GM15510 (cell line): ENCODE data around the gene EFNA5.

Source experiments
- POLR2A ChIP-seq: IDR thresholded peaks from 3 replicates; pipeline ENCODE4 v1.6.1; 2011; ENCODE audit warnings: borderline replicate concordance; ENCODE audit not compliant: insufficient read length; ENCODE audit errors: extremely low read depth

Gene EFNA5

GRCh38 chr5:107580889-107581820 lies 89.6 kb downstream of the EFNA5 start:
- no peak for TF ChIP-seq POLR2A

- TF ChIP-seq POLR2A = no peak
These were observed 92.6 kb downstream of the EFNA5 start for GRCh38 chr5:107578051-107578635.

GRCh38 chr5:107577394-107577950 lies 93.3 kb downstream of the EFNA5 start:
- TF ChIP-seq POLR2A = no peak

DNA sequence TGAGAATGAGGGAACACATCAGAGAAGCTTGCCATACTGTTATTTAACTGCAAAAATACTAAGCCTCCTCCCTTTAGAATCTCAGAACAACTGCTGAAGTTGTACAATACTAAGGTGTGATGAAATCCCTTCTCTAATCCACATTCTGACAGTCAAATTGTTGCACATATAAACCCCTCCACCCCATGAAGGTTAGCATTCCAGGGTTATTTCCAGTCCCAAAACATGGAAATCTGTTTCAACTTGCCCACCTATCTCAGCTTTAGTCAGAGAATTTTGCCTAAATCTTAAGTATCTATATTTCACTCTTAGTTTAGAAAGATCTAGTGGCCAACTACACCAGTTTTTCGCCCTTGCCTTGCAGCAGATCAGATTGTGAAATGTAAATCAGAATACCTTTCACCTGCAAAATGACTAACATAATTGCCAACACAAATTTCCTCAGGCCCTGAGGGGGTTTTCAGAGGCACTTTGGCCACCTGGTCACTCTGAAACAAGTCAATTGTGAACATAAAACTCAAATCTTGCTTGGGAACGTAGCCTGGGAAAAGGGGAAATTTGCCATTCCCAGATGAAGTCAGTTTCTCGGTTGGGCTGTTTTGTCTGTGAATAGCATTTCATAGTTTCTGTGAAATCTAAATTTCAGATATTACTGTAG lies 93.9 kb downstream of the EFNA5 start:
- TF ChIP-seq POLR2A = no peak

DNA sequence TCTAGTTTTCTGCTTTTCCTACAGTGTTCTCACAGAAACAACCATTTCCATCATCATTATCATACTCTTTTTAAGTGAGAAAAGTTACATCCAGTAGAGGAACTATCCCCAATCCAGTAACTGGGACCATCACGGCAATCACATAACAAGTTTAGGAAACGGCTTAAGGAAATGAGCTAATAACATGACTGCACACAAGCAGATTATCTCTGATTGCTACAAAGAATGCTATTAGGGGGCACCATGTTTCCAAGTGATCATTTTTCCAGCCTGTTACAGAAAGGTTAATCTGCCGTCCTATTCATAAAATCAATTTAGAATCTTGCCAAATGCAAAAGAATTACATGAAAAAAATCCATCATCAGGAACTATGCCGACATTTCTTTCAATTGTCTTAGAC lies 94.6 kb downstream of the EFNA5 start:
- TF ChIP-seq POLR2A = no peak

DNA sequence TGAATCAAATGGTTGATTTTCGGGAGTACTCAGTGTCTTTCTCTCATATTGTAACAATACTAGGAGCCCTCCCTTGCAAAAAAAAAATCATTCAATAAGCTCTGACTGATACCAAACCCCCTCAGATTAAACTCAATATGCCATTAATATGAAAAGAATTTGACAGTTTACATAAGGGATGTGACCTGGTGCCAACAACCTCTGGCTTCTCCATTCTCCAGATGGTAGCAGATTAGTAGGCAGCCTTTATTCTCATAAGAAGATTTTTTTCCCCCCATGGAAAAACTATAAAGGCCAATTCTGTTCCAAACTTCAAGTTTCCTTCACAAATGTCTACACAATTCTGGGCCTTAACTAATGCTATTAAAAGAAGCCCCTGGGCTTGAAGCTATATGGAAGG lies 96.5 kb downstream of the EFNA5 start:
- TF ChIP-seq POLR2A = no peak

- no peak for TF ChIP-seq POLR2A
These were observed 97.9 kb downstream of the EFNA5 start for GRCh38 chr5:107572715-107573368.

- no peak for TF ChIP-seq POLR2A
These were observed 98.9 kb downstream of the EFNA5 start for GRCh38 chr5:107571621-107572536.

DNA sequence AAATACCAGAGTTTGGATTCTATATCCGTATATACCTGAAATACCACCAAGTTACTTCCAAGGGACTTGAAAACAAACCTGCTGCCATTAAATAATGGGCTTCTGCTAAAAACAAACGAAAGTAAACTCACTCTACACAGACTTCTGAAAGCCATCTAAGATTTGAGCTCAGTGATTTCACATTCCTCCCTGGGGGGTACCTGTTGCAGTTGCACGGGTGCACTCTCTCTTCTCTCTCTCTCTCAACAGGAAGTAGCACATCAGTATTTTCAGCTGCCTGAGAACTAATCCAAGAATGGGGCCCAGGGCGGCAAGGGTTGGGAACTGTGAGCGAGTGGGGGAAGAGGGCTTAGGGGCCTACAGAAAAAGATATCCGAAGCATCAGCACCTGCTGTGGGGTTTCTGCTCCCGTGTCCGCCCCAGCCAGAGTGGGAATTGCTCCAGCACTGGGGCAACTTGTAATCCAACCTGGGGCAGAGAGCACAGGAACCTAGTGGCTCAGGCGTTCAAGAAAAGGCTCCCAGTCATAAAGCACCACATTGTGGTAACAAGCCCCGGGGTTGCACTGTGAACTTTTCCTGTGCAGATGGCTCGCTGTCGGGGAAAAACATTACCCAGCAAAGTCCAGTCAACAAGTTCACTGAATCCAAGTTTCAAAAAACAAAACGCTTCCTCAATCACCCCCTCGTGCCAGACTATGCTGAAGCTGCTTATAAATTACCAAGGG lies 99.8 kb downstream of the EFNA5 start:
- no peak for TF ChIP-seq POLR2A

GRCh38 chr5:107570181-107570580 lies 100.6 kb downstream of the EFNA5 start:
- TF ChIP-seq POLR2A = no peak

- TF ChIP-seq POLR2A = no peak
These were observed 102.7 kb downstream of the EFNA5 start for GRCh38 chr5:107567901-107568671.

GRCh38 chr5:107566986-107567385 lies 103.8 kb downstream of the EFNA5 start:
- TF ChIP-seq POLR2A = no peak
